ENCODE measurements around the gene FGGY.

The FGGY gene

DNA sequence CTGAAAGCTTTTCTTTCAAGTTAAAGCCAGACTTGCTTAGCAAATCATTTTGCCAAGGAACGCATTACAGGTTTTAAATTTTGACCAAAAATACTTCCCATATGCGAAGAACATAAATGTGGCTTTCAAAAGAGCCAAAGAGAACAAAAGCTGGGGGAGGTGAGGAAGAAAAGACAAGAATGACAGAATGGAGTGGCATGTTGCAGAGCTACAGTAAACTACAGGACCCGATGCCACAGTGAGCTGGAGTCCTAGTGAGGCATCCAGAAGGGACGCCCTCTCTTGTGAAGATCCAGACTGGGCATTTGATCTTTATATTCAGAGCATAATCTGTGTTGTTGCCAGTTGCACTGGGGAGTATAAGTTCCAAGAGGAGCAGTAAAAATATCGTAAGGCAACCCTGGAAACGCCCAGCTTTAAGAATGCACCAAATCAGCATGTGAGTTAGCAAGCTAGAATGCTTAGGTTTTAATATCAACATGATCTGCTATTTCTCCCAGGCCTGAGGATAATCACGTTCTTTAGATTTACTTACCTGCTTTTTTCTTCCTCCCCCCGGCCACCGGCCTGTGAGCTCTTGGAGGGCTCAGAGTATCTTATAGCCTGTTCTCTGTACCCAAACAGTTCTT lies 469.4 kb downstream of the FGGY start:
- no peak overlapping the region for H3K27ac ChIP-seq (ENCODE audit: low read length)
- ATAC-seq (ENCODE audit: insufficient read depth, low read depth) (no peak), DNase-seq (no peak)
- H3K79me2 ChIP-seq (ENCODE audit: insufficient read depth, low read length): no peaks in the 10 kb centered on the region
- no peaks in the 10 kb centered on the region for H3K9me3 ChIP-seq (ENCODE audit: insufficient read depth, low read length, severe bottlenecking)
- no peaks in the 10 kb centered on the region for H3K36me3 ChIP-seq (ENCODE audit: insufficient read depth, low read length)
- no peaks in the 10 kb centered on the region for H3K27me3 ChIP-seq (ENCODE audit: insufficient read depth, low read length, poor library complexity)
- H2AFZ ChIP-seq (ENCODE audit: low read depth, low read length): no peak overlapping the region
- H3K4me2 ChIP-seq (ENCODE audit: insufficient read depth, low read length): no peak overlapping the region
- H3K9ac ChIP-seq (ENCODE audit: low read depth, low read length): no peak overlapping the region
- H3K4me1 ChIP-seq (ENCODE audit: insufficient read depth, low read length): no peaks in the 10 kb centered on the region
- no peak for TF ChIP-seq EZH2 (IDR thresholded peaks at IDR 0.05; ENCODE audit: borderline replicate concordance, low read depth, low read length, severe bottlenecking)
- TF ChIP-seq, protein P1, sequence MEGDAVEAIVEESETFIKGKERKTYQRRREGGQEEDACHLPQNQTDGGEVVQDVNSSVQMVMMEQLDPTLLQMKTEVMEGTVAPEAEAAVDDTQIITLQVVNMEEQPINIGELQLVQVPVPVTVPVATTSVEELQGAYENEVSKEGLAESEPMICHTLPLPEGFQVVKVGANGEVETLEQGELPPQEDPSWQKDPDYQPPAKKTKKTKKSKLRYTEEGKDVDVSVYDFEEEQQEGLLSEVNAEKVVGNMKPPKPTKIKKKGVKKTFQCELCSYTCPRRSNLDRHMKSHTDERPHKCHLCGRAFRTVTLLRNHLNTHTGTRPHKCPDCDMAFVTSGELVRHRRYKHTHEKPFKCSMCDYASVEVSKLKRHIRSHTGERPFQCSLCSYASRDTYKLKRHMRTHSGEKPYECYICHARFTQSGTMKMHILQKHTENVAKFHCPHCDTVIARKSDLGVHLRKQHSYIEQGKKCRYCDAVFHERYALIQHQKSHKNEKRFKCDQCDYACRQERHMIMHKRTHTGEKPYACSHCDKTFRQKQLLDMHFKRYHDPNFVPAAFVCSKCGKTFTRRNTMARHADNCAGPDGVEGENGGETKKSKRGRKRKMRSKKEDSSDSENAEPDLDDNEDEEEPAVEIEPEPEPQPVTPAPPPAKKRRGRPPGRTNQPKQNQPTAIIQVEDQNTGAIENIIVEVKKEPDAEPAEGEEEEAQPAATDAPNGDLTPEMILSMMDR (IDR thresholded peaks at IDR 0.05; ENCODE audit: borderline replicate concordance, extremely low read depth, low read length, poor library complexity, severe bottlenecking): no peak
- H4K20me1 ChIP-seq (ENCODE audit: insufficient read depth, low read length): no peaks in the 10 kb centered on the region
- H3K4me3 ChIP-seq (ENCODE audit: low read depth in 1 of 2, low read length in 2 of 2): no peak overlapping the region

DNA sequence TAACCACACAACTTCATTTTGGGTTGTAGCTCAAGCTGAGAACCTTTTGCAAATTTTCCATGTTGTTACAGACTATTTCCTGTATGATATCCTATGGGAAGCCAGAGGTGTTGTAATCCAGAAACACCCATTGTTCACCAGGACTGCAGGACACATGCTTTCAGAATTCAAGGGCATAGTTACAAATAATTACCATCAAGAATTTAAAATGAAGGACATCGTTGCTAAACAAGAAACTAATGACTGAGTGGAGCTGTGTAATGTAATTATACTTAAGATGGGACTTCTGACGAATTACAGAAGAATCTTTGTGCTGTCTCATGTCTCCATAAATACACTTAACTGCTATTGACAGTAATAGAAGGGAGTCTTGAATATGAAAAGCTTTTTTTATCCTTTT lies 470.2 kb downstream of the FGGY start:
- Histone ChIP-seq H3K9me3 (ENCODE audit: insufficient read depth, low read length, severe bottlenecking) (no peaks in the 10 kb centered on the region), H2AFZ (ENCODE audit: low read depth, low read length) (no peak overlapping the region), H3K9ac (ENCODE audit: low read depth, low read length) (no peak overlapping the region), H3K4me3 (ENCODE audit: low read depth in 1 of 2, low read length in 2 of 2) (no peak overlapping the region), H3K27me3 (ENCODE audit: insufficient read depth, low read length, poor library complexity) (no peaks in the 10 kb centered on the region), H3K4me1 (ENCODE audit: insufficient read depth, low read length) (no peaks in the 10 kb centered on the region), H3K27ac (ENCODE audit: low read length) (no peak overlapping the region), H3K79me2 (ENCODE audit: insufficient read depth, low read length) (no peaks in the 10 kb centered on the region), H4K20me1 (ENCODE audit: insufficient read depth, low read length) (no peaks in the 10 kb centered on the region), H3K36me3 (ENCODE audit: insufficient read depth, low read length) (no peaks in the 10 kb centered on the region), H3K4me2 (ENCODE audit: insufficient read depth, low read length) (no peak overlapping the region)
- ATAC-seq (ENCODE audit: insufficient read depth, low read depth) (no peak), DNase-seq (no peak)
- no peak for TF ChIP-seq EZH2 (IDR thresholded peaks at IDR 0.05; ENCODE audit: borderline replicate concordance, low read depth, low read length, severe bottlenecking)
- TF ChIP-seq, protein P1 (IDR thresholded peaks at IDR 0.05; ENCODE audit: borderline replicate concordance, extremely low read depth, low read length, poor library complexity, severe bottlenecking): no peak

DNA sequence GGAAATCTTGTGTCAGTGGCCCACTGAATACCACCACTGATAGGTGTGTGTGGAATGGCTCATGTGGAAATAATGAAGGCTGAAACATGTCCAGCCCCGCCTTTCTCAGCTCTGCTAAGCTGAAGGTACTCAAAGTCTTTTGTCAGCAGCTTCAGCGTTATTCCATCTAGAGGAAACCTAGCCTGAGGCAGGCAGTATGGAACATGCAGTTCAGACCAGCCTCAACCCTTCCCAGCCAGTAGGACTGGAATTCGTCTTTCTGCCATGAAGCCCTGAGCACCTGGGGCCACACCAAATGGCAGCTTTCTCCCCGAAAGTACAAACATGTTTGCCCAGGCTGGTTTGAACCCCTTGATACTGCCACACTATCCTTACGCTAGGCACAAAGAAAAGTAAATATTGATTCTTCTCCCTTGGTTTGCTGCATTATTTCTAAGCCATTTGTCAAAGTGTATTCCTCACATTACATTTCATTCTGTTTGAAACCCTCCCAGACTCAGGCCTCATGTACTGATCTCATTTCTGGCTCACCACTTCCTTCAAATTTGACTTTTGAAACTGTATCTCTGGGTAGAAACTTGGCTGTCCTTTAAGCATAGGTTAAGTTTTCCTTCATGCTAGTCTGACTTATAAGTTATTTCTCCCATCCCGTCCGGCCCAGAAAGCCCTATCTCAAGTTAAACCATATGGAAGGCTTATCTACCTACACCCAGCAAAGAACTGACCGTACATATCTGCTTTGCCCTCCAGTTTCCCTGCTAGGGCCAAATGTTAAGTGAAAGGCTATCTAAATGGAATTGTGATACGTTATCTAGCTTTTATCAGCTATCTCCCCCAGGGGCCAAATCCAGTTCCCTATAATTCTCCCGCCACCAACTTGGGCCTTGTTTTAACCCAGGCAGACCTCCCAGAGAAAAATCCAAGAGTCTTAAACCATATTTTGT lies 472.2 kb downstream of the FGGY start:
- no peak overlapping the region for H3K27ac ChIP-seq (ENCODE audit: low read length)
- DNase-seq (no peak), ATAC-seq (ENCODE audit: insufficient read depth, low read depth) (no peak)
- TF ChIP-seq, protein P1 (IDR thresholded peaks at IDR 0.05; ENCODE audit: borderline replicate concordance, extremely low read depth, low read length, poor library complexity, severe bottlenecking): no peak
- no peak for TF ChIP-seq EZH2 (IDR thresholded peaks at IDR 0.05; ENCODE audit: borderline replicate concordance, low read depth, low read length, severe bottlenecking)
- H2AFZ ChIP-seq (ENCODE audit: low read depth, low read length): no peak overlapping the region
- H3K79me2 ChIP-seq (ENCODE audit: insufficient read depth, low read length): no peaks in the 10 kb centered on the region
- no peaks in the 10 kb centered on the region for H3K27me3 ChIP-seq (ENCODE audit: insufficient read depth, low read length, poor library complexity)
- no peaks in the 10 kb centered on the region for H4K20me1 ChIP-seq (ENCODE audit: insufficient read depth, low read length)
- H3K4me3 ChIP-seq (ENCODE audit: low read depth in 1 of 2, low read length in 2 of 2): no peak overlapping the region
- H3K9ac ChIP-seq (ENCODE audit: low read depth, low read length): no peak overlapping the region
- H3K9me3 ChIP-seq (ENCODE audit: insufficient read depth, low read length, severe bottlenecking): no peaks in the 10 kb centered on the region
- H3K36me3 ChIP-seq (ENCODE audit: insufficient read depth, low read length): no peaks in the 10 kb centered on the region
- H3K4me1 ChIP-seq (ENCODE audit: insufficient read depth, low read length): no peaks in the 10 kb centered on the region
- H3K4me2 ChIP-seq (ENCODE audit: insufficient read depth, low read length): no peak overlapping the region

All from DND-41 (cell line).